Measurements from ENCODE around the gene DEGS2.

GRCh38 chr14:100156776-100157175, 2.7 kb downstream of the DEGS2 start:
- TF ChIP-seq CTCF (IDR thresholded peaks at IDR 0.05) (no peak), EZH2 (IDR thresholded peaks at IDR 0.05; ENCODE audit: borderline replicate concordance, insufficient read depth, low read depth, low read length, poor library complexity, severe bottlenecking) (no peak)

Data from B cell (primary cell).